NCI-H2081 treated with DMSO at 0.1 percent for 48 hours (cell line): ENCODE data around the gene PPP1R15B.

Experiments
- DNase-seq: peaks from one replicate; lab custom pipeline; 2025; lab: John Stamatoyannopoulos, UW

PPP1R15B gene

GRCh38 chr1:204400882-204401510 lies 10.6 kb downstream of the PPP1R15B start:
- DNase-seq: no peak

- peak; percentile 84 for DNase-seq
Measured at GRCh38 chr1:204398197-204399125, 13.2 kb downstream of the PPP1R15B start.

GRCh38 chr1:204396015-204396583 lies 15.5 kb downstream of the PPP1R15B start:
- DNase-seq: no peak

GRCh38 chr1:204391629-204392028 lies 20.0 kb downstream of the PPP1R15B start:
- DNase-seq: no peak

GRCh38 chr1:204390751-204391466 lies 20.7 kb downstream of the PPP1R15B start:
- no peak for DNase-seq

DNA sequence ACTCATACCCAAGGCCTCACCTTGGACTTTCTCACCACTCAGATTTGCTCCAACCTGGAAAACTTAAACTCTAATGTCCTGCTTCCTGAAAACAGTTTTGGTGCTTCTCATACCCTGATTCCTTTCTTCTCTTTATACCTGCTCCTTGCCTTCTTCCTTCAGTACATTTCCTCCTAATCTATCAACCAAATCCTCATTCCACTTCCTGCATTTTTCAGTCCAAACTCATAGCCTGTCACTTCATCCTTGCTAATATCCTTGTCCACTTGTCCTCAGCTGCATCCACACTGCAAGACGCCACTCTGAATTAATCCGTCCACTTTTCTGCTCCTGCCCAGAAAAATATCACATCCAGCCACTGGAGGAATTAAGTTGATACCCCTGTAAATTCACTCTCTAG lies 25.9 kb downstream of the PPP1R15B start:
- DNase-seq: no peak

GRCh38 chr1:204384636-204385352 lies 26.8 kb downstream of the PPP1R15B start:
- DNase-seq: no peak

DNA sequence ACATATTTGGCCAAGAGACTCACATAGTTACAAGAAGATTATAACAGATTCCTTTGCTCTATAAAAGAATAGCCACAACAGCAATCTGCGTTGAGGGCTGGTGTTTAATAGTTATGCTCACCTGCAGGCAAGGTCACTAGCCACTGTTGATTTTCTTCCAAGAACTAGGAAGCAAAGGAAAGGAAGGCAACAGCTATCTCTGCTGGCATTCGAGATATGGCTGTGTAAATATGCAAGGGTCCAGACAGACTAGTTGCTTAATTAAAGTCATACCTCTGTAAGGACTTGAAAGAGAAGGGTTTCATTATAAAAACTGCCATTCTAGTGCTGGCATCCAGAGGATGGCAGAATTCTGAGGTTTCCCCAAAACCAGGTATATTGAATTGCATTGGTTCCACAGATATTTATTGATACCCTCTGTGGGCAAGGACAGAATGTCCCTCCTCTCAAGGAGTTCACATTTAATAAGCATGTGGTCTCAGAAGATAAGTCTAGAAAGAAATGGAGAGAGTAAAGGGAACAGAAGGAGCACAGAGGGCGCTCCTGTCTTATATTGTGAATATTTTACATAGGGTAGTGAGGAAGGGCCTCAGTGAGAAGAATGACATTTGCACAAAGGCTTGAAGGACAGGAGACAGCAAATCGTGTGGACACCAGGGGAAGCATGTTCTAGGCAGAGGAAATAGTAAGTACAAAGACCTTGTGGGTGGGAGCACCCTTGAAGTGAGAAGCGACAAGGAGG lies 28.3 kb downstream of the PPP1R15B start:
- DNase-seq: no peak

DNA sequence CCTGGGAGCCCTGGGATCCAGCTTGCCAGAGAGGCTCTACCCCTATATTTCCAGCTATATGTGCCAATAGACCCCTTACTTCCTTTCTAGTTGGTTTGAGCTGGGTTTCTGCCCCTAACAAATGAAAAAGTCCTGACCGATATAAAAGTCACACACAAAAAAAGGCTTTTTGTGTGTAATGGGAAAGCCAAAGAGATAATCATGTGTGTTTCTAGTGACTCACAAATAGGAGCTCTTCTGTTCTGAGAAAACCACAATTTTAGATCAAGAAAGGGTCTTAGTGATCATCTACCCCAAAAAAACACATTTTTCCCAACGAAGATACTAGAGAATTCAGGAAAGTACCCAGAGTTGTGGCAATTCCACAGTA lies 28.9 kb downstream of the PPP1R15B start:
- DNase-seq: no peak

GRCh38 chr1:204380293-204380831 lies 31.3 kb downstream of the PPP1R15B start:
- no peak for DNase-seq

- DNase-seq: no peak
Measured at GRCh38 chr1:204377800-204378668, 33.6 kb downstream of the PPP1R15B start.

DNA sequence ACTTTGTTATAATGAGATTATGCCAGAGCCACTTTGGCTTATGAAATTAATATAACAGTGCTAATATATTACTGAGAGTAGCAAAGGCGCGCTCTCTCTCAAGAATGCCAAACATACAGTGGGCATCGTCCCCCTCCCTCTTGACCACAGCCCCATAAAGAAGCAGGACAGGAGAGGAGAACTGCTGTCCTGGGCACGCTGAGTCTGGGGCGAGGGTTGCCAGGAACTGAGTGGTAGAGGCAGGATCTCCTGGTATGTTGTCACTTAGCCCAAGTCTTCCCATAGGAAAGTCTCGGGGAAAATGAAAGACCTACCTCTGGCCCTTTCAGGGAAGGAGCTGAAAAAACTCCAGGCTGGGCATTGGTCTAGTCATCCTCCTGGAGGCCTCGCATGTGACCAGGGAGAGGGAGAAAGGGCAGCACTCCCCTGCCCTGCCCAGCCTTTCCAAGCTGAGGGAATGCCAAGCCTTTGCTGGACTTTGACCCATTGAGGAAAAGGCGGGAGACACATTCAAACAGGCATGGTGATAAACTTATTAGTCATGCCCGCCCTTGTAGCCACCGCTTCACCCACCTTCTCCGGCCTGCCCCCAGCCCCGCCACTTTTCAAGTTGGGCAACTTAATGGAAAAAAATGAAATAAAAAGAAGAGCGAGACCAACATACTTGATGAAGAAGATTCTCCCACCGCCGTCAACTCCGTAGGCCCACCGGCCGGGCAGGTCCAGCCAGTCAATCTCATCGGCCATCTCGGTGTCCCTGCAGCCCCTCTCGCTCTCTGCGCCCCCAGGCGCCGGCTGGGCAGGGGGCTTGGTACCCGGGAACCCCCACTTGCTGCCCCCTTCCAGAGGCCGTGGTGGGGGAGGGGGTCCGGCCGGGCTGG lies 34.5 kb downstream of the PPP1R15B start:
- DNase-seq: no peak

GRCh38 chr1:204376465-204376864 lies 35.2 kb downstream of the PPP1R15B start:
- no peak for DNase-seq

GRCh38 chr1:204373911-204374310 lies 37.7 kb downstream of the PPP1R15B start:
- no peak for DNase-seq

GRCh38 chr1:204370176-204370575 lies 41.4 kb downstream of the PPP1R15B start:
- no peak for DNase-seq

DNA sequence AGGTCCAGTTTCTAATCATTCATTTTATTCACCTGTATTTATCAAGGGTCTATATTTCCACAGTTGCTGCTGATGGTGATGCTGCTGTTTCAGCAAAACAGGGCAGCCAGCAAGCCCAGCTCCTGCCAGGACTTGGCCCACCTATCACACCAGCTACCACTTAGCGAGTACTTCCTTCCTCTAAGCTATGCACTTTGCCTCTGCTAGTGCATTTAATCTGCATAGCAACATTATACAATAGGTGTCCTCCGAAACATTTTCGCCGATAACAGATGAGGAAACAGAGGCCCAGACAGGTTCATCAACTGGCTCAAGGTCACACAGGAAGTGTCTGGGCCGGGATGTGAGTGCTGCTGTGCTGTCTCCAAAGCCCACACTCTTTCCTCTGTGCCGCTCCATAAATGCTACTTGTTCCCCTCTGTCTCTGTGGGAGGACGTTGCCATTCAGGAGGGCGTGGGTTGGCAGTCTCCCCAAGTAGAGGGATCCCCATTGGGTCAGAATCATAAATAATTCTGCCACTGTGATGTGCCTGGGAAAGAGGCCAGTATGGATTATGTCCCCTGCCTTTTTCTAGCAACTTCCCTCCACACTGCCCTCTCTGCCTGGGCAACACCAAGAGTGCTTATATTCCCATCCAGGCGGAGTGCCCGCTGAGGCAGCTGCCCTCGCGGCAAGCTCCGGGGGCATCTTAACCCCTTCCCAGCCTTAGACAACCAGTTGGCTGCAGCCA lies 42.5 kb downstream of the PPP1R15B start:
- DNase-seq: no peak

DNA sequence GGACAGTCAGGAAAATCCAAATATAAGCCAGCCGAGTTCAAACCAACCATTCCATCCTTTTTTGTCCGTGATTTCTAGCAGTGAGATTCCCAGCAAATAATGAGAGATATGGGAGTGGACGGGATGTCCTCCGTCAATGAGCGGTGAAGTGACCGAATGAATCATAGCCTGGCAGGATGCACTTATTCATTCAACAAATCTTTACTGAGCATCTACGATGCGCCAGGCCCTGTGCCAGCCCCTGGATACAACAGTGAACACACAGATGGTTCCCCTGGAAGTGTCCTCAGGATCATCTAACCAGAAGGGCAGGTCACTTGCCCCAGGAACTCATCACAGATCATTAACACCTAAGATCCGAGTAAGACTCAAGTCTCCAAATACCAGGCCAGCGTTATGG lies 43.7 kb downstream of the PPP1R15B start:
- DNase-seq: no peak
